GM12892 (cell line): ENCODE results near the gene P3H2.

ENCODE experiments used
- POLR2A ChIP-seq: IDR thresholded peaks from 2 replicates; pipeline ENCODE4 v1.6.1; 2011; ENCODE audit warnings: low read depth, low read length, control low read depth
- POLR2AphosphoS5 ChIP-seq: IDR thresholded peaks from 2 replicates; pipeline ENCODE4 v1.6.1; 2011; ENCODE audit warnings: low read depth, low read length, control low read depth

DNA sequence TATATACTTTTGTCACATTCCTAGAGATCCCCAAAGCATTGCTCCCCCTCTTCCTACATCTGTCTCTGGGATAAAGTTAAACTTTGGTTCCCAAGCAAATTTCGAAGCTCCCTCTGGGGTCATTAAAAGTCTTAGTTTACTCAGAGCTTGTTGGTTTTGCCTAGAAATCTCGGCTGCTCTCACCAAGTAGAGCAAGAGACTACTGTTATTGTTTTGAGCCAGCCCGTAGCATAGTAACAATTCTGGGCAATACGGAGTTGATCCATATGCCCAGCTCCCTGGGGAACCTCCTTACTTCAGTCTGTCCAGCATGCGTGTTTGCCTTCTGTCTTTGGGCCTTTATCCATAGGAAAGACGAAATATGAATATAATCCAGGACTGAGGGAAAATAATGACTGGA lies 10.0 kb upstream of the P3H2 start:
- TF ChIP-seq POLR2AphosphoS5 (no peak), POLR2A (no peak)
